GM23338 (cell line): ENCODE data around the gene BDH1. TPM values are rescaled to one million over a fixed set of nuclear protein-coding genes. Genes with fewer than 3 reads are reported as not detected.

Experiments used
- ATAC-seq: fragments of 200-7000 bp; cut with Tn5 transposase; 3 replicates; pipeline ENCODE4 v1.9.1; 2020
- DNase-seq: peaks from one replicate; pipeline ENCODE4 v3.0.0-alpha.2; 2015; ENCODE audit warnings: low spot score
- H2AFZ ChIP-seq: fragments of 200-600 bp; sonication (generic); 2 replicates; pipeline ENCODE4 v1.8.0; 2016; ENCODE audit warnings: antibody characterized with exemption, mild to moderate bottlenecking, moderate library complexity
- H3F3A ChIP-seq: fragments of 200-600 bp; sonication (generic); replicated peaks from 2 replicates; pipeline ENCODE4 v1.8.0; 2017; ENCODE audit warnings: antibody characterized with exemption, mixed run types, low read depth
- H3K27ac ChIP-seq: fragments of 200-600 bp; sonication (generic); 2 replicates; pipeline ENCODE4 v1.6.1; 2016; ENCODE audit warnings: low read depth
- H3K27me3 ChIP-seq: fragments of 200-600 bp; sonication (generic); 2 replicates; pipeline ENCODE4 v1.8.0; 2016; ENCODE audit warnings: mild to moderate bottlenecking, mixed run types, moderate library complexity; ENCODE audit not compliant: insufficient read depth
- H3K36me3 ChIP-seq: fragments of 200-600 bp; sonication (generic); 2 replicates; pipeline ENCODE4 v1.8.0; 2016; ENCODE audit warnings: mild to moderate bottlenecking; ENCODE audit not compliant: insufficient read depth
- H3K4me1 ChIP-seq: fragments of 200-600 bp; sonication (generic); 2 replicates; pipeline ENCODE4 v1.8.0; 2016; ENCODE audit warnings: mild to moderate bottlenecking, moderate library complexity; ENCODE audit not compliant: insufficient read depth
- H3K4me2 ChIP-seq: fragments of 200-600 bp; sonication (generic); 2 replicates; pipeline ENCODE4 v1.7.1; 2017; ENCODE audit warnings: mixed run types
- H3K4me3 ChIP-seq: fragments of 200-600 bp; sonication (generic); 2 replicates; pipeline ENCODE4 v1.6.1; 2016; ENCODE audit warnings: mixed run types
- H3K79me2 ChIP-seq: fragments of 200-600 bp; sonication (generic); replicated peaks from 2 replicates; pipeline ENCODE4 v1.8.0; 2017; ENCODE audit warnings: mild to moderate bottlenecking; ENCODE audit not compliant: insufficient read depth
- H3K9me2 ChIP-seq: fragments of 200-600 bp; sonication (generic); 2 replicates; pipeline ENCODE4 v1.8.0; 2017; ENCODE audit not compliant: insufficient read depth
- H4K20me1 ChIP-seq: fragments of 200-600 bp; sonication (generic); replicated peaks from 2 replicates; pipeline ENCODE4 v1.8.0; 2017; ENCODE audit warnings: mild to moderate bottlenecking; ENCODE audit not compliant: insufficient read depth
- H3K27ac Mint-ChIP-seq: 2 replicates; pipeline ENCODE4 v1.8.0; 2020; ENCODE audit warnings: inconsistent platforms, mild to moderate bottlenecking, moderate library complexity, mixed read lengths
- H3K27me3 Mint-ChIP-seq: 3 replicates; pipeline ENCODE4 v1.8.0; 2022; ENCODE audit warnings: low read depth, mild to moderate bottlenecking, moderate library complexity, mixed read lengths, inconsistent platforms; ENCODE audit not compliant: insufficient read depth, poor library complexity
- H3K36me3 Mint-ChIP-seq: 3 replicates; pipeline ENCODE4 v1.8.0; 2021; ENCODE audit warnings: low read depth, mild to moderate bottlenecking, inconsistent platforms, moderate library complexity, mixed read lengths
- H3K4me1 Mint-ChIP-seq: 3 replicates; pipeline ENCODE4 v1.8.0; 2020; ENCODE audit warnings: mild to moderate bottlenecking, inconsistent platforms, mixed read lengths
- H3K4me3 Mint-ChIP-seq: 3 replicates; pipeline ENCODE4 v1.8.0; 2021; ENCODE audit warnings: moderate library complexity, mild to moderate bottlenecking, inconsistent platforms, mixed read lengths
- H3K9me3 Mint-ChIP-seq: 3 replicates; pipeline ENCODE4 v1.8.0; 2020; ENCODE audit warnings: moderate library complexity, mild to moderate bottlenecking, inconsistent platforms, mixed read lengths
- CREB1 ChIP-seq: fragments of 250-450 bp; sonication (Bioruptor Pico); IDR thresholded peaks from 2 replicates; pipeline ENCODE4 v1.5.0; 2020; ENCODE audit warnings: low read depth, mild to moderate bottlenecking, moderate library complexity
- EZH2 ChIP-seq: fragments of 200-600 bp; sonication (generic); IDR thresholded peaks from one replicate; pipeline ENCODE4 v1.8.0; 2017; ENCODE audit warnings: antibody characterized with exemption, mild to moderate bottlenecking, low read depth; ENCODE audit not compliant: unreplicated experiment
- EZH2phosphoT487 ChIP-seq: fragments of 200-600 bp; sonication (generic); IDR thresholded peaks from one replicate; pipeline ENCODE4 v1.8.1; 2018; ENCODE audit warnings: antibody characterized with exemption; ENCODE audit not compliant: unreplicated experiment
- JUNB ChIP-seq: IDR thresholded peaks from one replicate; pipeline ENCODE4 v1.6.1; 2016; ENCODE audit warnings: antibody characterized with exemption; ENCODE audit not compliant: unreplicated experiment
- NANOG ChIP-seq: IDR thresholded peaks from 2 replicates; pipeline ENCODE4 v1.6.1; 2016; ENCODE audit warnings: antibody characterized with exemption, borderline replicate concordance
- POLR2AphosphoS5 ChIP-seq: IDR thresholded peaks from 2 replicates; pipeline ENCODE4 v1.6.1; 2016; ENCODE audit warnings: antibody characterized with exemption, low read depth
- STAT1 ChIP-seq: IDR thresholded peaks from one replicate; pipeline ENCODE4 v1.6.1; 2016; ENCODE audit warnings: antibody characterized with exemption; ENCODE audit not compliant: unreplicated experiment
- ZNF114 ChIP-seq: fragments of 250-450 bp; sonication (Bioruptor Pico); IDR thresholded peaks from 2 replicates; pipeline ENCODE4 v1.5.0; 2020; ENCODE audit warnings: mild to moderate bottlenecking, moderate library complexity
- ZNF331 ChIP-seq: fragments of 250-450 bp; sonication (Bioruptor Pico); IDR thresholded peaks from 2 replicates; pipeline ENCODE4 v1.5.0; 2020; ENCODE audit warnings: low read depth, mild to moderate bottlenecking, moderate library complexity
- polyA plus RNA-seq: library from polyadenylated mRNA; unstranded; fragments of >200 nt; fragmentation: Nextera tagmentation; extraction: Ambion mirVana; gene quantifications from 2 replicates; pipeline ENCODE4 v1.2.1, GENCODE V29; 2016
- total RNA-seq: library from RNA; depleted of rRNA; stranded (reverse); fragments of >200 nt; shearing (Covaris generic); gene quantifications from 2 replicates; pipeline ENCODE4 v1.2.3, GENCODE V29; 2014
- TF ChIP-seq, protein P1 (sequence below): fragments of 250-450 bp; sonication (Bioruptor Pico); IDR thresholded peaks from 2 replicates; pipeline ENCODE4 v1.5.0; 2020; ENCODE audit warnings: mild to moderate bottlenecking, moderate library complexity
- TF ChIP-seq, protein P2 (sequence below), 2 experiments: fragments of 200-600 bp in 1 of 2; sonication (generic) in 1 of 2; conservative IDR thresholded peaks; 2 replicates each; pipeline versions ENCODE4 v1.5.1 to v1.6.1; 2016 to 2017; ENCODE audit warnings: antibody characterized with exemption in 2 of 2, low read depth in 2 of 2, mild to moderate bottlenecking in 2 of 2, moderate library complexity in 1 of 2
- TF ChIP-seq, protein P3 (sequence below): IDR thresholded peaks from one replicate; pipeline ENCODE4 v1.6.1; 2018; ENCODE audit warnings: antibody characterized with exemption; ENCODE audit not compliant: unreplicated experiment
- TF ChIP-seq, protein P4 (sequence below): IDR thresholded peaks from 2 replicates; pipeline ENCODE4 v1.6.1; 2016; ENCODE audit warnings: antibody characterized with exemption

Gene BDH1
- total and polyA plus RNA-seq, 2 experiments from 2014 or later: 18.1 to 19.3 TPM

DNA sequence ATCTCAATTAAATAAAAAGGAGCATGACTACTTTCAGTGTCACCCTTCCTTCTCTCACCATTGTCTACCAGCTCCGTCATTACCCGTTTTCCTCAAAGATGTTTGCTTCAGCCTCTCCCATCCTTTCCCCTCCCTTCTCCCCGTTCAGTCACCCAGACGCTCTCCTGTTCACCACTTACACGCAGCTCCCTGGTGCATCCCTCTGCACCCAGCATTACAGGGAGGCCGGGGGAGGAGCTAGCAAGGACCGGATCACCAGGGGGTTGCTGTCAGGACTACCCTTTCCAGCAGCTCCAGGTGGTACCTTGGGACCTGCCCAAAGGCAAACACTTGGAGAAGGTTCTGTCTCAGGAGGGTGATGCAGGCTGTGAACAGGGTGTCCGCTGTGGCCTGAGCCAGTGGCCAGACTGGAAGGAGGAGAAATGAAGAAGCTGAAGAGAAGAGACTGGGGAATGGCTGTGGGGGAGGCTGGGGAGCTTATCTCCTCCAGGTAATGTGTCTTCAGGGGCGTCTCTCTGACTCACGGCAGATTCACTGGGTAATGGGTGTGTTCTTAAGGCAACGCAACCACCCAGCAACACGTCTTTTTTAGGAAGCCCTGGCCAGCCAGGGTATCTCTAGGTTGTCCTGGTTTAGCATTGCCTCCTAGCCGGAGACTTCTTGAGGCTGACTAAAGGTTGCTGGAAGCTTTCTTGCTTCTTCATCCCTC, 21.8 kb upstream of the BDH1 start:
- Histone ChIP-seq H3K36me3 (no peaks in the 10 kb centered on the region), H3K4me1 (peaks cover 39% of the 10 kb centered on the region), H4K20me1 (no peaks in the 10 kb centered on the region), H3K27ac (no peak overlapping the region), H3K79me2 (no peaks in the 10 kb centered on the region), H2AFZ (no peak overlapping the region), H3F3A (peaks cover 10% of the 10 kb centered on the region), H3K9me2 (peaks cover 6% of the 10 kb centered on the region), H3K27me3 (no peaks in the 10 kb centered on the region; the same call in 1 of the 2 replicates), H3K4me2 (0 out of 2 replicates have a peak overlapping the region, but pooled peaks have one; percentile 17), H3K4me3 (no peak overlapping the region)
- H3K27ac Mint-ChIP-seq: no peak overlapping the region
- peaks cover 52% of the 10 kb centered on the region for H3K36me3 Mint-ChIP-seq
- no peak for DNase-seq
- peaks cover 76% of the 10 kb centered on the region for H3K4me1 Mint-ChIP-seq
- ATAC-seq: no peak
- TF ChIP-seq NANOG (no peak), ZNF331 (CRISPR knock-in tag) (no peak), POLR2AphosphoS5 (no peak), EZH2 (no peak), EZH2phosphoT487 (no peak), ZNF114 (no peak), STAT1 (no peak), JUNB (no peak), CREB1 (no peak)
- TF ChIP-seq, protein P1, sequence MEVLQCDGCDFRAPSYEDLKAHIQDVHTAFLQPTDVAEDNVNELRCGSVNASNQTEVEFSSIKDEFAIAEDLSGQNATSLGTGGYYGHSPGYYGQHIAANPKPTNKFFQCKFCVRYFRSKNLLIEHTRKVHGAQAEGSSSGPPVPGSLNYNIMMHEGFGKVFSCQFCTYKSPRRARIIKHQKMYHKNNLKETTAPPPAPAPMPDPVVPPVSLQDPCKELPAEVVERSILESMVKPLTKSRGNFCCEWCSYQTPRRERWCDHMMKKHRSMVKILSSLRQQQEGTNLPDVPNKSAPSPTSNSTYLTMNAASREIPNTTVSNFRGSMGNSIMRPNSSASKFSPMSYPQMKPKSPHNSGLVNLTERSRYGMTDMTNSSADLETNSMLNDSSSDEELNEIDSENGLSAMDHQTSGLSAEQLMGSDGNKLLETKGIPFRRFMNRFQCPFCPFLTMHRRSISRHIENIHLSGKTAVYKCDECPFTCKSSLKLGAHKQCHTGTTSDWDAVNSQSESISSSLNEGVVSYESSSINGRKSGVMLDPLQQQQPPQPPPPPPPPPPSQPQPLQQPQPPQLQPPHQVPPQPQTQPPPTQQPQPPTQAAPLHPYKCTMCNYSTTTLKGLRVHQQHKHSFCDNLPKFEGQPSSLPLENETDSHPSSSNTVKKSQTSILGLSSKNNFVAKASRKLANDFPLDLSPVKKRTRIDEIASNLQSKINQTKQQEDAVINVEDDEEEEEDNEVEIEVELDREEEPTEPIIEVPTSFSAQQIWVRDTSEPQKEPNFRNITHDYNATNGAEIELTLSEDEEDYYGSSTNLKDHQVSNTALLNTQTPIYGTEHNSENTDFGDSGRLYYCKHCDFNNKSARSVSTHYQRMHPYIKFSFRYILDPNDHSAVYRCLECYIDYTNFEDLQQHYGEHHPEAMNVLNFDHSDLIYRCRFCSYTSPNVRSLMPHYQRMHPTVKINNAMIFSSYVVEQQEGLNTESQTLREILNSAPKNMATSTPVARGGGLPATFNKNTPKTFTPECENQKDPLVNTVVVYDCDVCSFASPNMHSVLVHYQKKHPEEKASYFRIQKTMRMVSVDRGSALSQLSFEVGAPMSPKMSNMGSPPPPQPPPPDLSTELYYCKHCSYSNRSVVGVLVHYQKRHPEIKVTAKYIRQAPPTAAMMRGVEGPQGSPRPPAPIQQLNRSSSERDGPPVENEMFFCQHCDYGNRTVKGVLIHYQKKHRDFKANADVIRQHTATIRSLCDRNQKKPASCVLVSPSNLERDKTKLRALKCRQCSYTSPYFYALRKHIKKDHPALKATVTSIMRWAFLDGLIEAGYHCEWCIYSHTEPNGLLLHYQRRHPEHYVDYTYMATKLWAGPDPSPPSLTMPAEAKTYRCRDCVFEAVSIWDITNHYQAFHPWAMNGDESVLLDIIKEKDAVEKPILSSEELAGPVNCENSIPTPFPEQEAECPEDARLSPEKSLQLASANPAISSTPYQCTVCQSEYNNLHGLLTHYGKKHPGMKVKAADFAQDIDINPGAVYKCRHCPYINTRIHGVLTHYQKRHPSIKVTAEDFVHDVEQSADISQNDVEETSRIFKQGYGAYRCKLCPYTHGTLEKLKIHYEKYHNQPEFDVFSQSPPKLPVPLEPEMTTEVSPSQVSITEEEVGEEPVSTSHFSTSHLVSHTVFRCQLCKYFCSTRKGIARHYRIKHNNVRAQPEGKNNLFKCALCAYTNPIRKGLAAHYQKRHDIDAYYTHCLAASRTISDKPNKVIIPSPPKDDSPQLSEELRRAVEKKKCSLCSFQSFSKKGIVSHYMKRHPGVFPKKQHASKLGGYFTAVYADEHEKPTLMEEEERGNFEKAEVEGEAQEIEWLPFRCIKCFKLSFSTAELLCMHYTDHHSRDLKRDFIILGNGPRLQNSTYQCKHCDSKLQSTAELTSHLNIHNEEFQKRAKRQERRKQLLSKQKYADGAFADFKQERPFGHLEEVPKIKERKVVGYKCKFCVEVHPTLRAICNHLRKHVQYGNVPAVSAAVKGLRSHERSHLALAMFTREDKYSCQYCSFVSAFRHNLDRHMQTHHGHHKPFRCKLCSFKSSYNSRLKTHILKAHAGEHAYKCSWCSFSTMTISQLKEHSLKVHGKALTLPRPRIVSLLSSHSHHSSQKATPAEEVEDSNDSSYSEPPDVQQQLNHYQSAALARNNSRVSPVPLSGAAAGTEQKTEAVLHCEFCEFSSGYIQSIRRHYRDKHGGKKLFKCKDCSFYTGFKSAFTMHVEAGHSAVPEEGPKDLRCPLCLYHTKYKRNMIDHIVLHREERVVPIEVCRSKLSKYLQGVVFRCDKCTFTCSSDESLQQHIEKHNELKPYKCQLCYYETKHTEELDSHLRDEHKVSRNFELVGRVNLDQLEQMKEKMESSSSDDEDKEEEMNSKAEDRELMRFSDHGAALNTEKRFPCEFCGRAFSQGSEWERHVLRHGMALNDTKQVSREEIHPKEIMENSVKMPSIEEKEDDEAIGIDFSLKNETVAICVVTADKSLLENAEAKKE (CRISPR knock-in tag): no peak
- TF ChIP-seq, protein P2, sequence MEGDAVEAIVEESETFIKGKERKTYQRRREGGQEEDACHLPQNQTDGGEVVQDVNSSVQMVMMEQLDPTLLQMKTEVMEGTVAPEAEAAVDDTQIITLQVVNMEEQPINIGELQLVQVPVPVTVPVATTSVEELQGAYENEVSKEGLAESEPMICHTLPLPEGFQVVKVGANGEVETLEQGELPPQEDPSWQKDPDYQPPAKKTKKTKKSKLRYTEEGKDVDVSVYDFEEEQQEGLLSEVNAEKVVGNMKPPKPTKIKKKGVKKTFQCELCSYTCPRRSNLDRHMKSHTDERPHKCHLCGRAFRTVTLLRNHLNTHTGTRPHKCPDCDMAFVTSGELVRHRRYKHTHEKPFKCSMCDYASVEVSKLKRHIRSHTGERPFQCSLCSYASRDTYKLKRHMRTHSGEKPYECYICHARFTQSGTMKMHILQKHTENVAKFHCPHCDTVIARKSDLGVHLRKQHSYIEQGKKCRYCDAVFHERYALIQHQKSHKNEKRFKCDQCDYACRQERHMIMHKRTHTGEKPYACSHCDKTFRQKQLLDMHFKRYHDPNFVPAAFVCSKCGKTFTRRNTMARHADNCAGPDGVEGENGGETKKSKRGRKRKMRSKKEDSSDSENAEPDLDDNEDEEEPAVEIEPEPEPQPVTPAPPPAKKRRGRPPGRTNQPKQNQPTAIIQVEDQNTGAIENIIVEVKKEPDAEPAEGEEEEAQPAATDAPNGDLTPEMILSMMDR (conservative IDR thresholded peaks at IDR 0.05; ENCODE audit: low read depth in 2 of 2): no peak
- TF ChIP-seq, protein P3, sequence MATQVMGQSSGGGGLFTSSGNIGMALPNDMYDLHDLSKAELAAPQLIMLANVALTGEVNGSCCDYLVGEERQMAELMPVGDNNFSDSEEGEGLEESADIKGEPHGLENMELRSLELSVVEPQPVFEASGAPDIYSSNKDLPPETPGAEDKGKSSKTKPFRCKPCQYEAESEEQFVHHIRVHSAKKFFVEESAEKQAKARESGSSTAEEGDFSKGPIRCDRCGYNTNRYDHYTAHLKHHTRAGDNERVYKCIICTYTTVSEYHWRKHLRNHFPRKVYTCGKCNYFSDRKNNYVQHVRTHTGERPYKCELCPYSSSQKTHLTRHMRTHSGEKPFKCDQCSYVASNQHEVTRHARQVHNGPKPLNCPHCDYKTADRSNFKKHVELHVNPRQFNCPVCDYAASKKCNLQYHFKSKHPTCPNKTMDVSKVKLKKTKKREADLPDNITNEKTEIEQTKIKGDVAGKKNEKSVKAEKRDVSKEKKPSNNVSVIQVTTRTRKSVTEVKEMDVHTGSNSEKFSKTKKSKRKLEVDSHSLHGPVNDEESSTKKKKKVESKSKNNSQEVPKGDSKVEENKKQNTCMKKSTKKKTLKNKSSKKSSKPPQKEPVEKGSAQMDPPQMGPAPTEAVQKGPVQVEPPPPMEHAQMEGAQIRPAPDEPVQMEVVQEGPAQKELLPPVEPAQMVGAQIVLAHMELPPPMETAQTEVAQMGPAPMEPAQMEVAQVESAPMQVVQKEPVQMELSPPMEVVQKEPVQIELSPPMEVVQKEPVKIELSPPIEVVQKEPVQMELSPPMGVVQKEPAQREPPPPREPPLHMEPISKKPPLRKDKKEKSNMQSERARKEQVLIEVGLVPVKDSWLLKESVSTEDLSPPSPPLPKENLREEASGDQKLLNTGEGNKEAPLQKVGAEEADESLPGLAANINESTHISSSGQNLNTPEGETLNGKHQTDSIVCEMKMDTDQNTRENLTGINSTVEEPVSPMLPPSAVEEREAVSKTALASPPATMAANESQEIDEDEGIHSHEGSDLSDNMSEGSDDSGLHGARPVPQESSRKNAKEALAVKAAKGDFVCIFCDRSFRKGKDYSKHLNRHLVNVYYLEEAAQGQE: no peak
- TF ChIP-seq, protein P4, sequence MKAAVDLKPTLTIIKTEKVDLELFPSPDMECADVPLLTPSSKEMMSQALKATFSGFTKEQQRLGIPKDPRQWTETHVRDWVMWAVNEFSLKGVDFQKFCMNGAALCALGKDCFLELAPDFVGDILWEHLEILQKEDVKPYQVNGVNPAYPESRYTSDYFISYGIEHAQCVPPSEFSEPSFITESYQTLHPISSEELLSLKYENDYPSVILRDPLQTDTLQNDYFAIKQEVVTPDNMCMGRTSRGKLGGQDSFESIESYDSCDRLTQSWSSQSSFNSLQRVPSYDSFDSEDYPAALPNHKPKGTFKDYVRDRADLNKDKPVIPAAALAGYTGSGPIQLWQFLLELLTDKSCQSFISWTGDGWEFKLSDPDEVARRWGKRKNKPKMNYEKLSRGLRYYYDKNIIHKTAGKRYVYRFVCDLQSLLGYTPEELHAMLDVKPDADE: no peak
- H3K9me3 Mint-ChIP-seq: peaks cover 57% of the 10 kb centered on the region
- H3K27me3 Mint-ChIP-seq: peaks cover 32% of the 10 kb centered on the region
- H3K4me3 Mint-ChIP-seq: no peak overlapping the region; the same call in 2 of the 3 replicates
